ENCODE results near the gene LRRFIP2. TPM values are rescaled to one million over a fixed set of nuclear protein-coding genes. Genes with fewer than 3 reads are reported as not detected.

Gene LRRFIP2
- total and polyA plus RNA-seq, 2 of the 8 experiments (the other 6 are each of a cell fraction or from before 2014, with no cell fraction given): 8.8 to 25.6 TPM

DNA sequence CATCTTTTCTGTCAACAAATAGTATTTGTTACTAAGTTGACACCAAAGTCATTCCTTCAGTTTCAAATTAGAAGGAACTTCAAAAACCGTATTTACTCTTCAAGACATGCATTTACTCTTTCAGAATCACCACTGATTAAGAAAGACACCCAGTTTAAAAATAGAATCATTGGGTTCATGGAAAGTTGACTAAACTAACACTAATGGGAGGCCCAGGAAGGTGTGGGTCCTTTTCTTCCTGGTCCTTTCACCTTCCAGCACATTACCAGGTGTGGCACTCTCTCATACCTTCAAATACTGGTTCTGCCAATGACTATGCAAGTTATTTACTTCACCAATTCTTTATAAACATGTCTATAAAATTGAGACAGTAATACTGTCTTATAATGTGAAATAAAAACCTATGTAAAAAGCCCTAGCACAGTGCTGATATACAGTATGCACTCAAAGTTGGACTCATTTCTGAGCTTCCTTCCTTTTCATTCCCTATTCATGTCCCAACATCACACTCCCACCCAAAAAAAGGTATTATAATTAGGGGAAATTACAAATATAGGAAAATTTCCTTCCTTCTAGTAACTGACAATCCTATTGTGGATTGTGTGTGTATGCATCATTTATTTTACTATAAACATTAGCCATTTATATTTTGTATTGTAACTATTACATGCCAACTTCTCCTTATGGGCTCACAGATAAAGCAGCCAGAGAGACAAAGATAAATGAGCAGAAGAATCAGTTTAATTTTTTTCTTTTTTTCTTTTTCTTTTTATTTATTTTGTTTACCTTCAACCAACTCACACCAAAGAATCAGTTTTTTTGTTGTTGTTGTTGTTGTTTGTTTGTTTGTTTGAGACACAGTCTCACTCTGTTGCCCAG, 48.9 kb downstream of the LRRFIP2 start:
- H3K79me1 ChIP-seq (ENCODE audit: low read depth, low read length): no peaks in the 10 kb centered on the region
- H4K91ac ChIP-seq (replicated peaks; ENCODE audit: insufficient read length, low read length): no peak overlapping the region
- H2BK5ac ChIP-seq (ENCODE audit: low read depth, low read length): no peak overlapping the region
- no peak overlapping the region for H3K4me3 ChIP-seq (ENCODE audit: extremely low read depth in 1 of 4, insufficient read depth in 2 of 4, low read depth in 3 of 4, low read length in 4 of 4)
- no peak overlapping the region for H2AFZ ChIP-seq (ENCODE audit: low read length)
- no peak overlapping the region for H3K23ac ChIP-seq (ENCODE audit: insufficient read length)
- H3K79me2 ChIP-seq (ENCODE audit: control insufficient read depth in 1 of 2, insufficient read depth in 2 of 2, low read length in 2 of 2): peaks cover 0 to 3% of the 10 kb centered on the region in 2 experiments; a peak in 1 of 4 replicates
- no peaks in the 10 kb centered on the region for H3K9me3 ChIP-seq (ENCODE audit: insufficient read depth in 2 of 2, low read depth in 1 of 2, low read length in 1 of 2)
- H3K36me3 ChIP-seq (ENCODE audit: control insufficient read depth in 2 of 4, insufficient read depth in 4 of 4, low read length in 3 of 4): no peaks in the 10 kb centered on the region; a peak in 1 of 8 replicates
- no peak overlapping the region for H3K4ac ChIP-seq (replicated peaks; ENCODE audit: insufficient read length, low read depth, low read length)
- H3K14ac ChIP-seq (ENCODE audit: insufficient read length): no peak overlapping the region
- no peak overlapping the region for H4K8ac ChIP-seq (ENCODE audit: extremely low read depth, insufficient read depth, low read length)
- ChIA-PET CTCF (ENCODE audit: partially characterized antibody) (no interaction called here), POLR2A (ENCODE audit: partially characterized antibody) (no interaction called here)
- H3K27me3 ChIP-seq (replicated peaks in 1 of 4; ENCODE audit: control insufficient read depth in 3 of 4, extremely low read depth in 1 of 4, insufficient read depth in 3 of 4, low read length in 3 of 4): no peaks in the 10 kb centered on the region
- H3K18ac ChIP-seq (ENCODE audit: extremely low read depth, low read length): no peak overlapping the region
- no peak overlapping the region for H2BK15ac ChIP-seq (ENCODE audit: low read length)
- H3K4me1 ChIP-seq (replicated peaks in 1 of 4; ENCODE audit: control insufficient read depth in 3 of 4, insufficient read depth in 4 of 4, low read length in 3 of 4): no peaks in the 10 kb centered on the region
- H3K4me2 ChIP-seq (ENCODE audit: insufficient read depth in 1 of 2, low read depth in 2 of 2, low read length in 2 of 2): no peak overlapping the region
- DNase-seq (ENCODE audit: low read depth in 1 of 2, low spot score in 2 of 2) (no peak), FAIRE-seq (no peak)
- TF ChIP-seq SP2 (IDR thresholded peaks at IDR 0.05; ENCODE audit: low read length) (no peak), RFX5 (IDR thresholded peaks at IDR 0.05; ENCODE audit: borderline replicate concordance, low read depth, low read length) (no peak), RBBP5 (IDR thresholded peaks at IDR 0.05; ENCODE audit: borderline replicate concordance, low read depth, low read length) (no peak), SIN3A (conservative IDR thresholded peaks at IDR 0.05 in 1 of 2, IDR thresholded peaks at IDR 0.05 in 1 of 2; ENCODE audit: low read depth in 1 of 2, low read length in 2 of 2) (no peak), TAF1 (IDR thresholded peaks at IDR 0.05; ENCODE audit: low read depth, low read length) (no peak), SP4 (IDR thresholded peaks at IDR 0.05; ENCODE audit: low read length) (no peak), TEAD4 (IDR thresholded peaks at IDR 0.05; ENCODE audit: low read depth, low read length) (no peak), KDM5A (IDR thresholded peaks at IDR 0.05; ENCODE audit: low read length) (no peak), EGR1 (IDR thresholded peaks at IDR 0.05; ENCODE audit: borderline replicate concordance, low read depth, low read length) (no peak), ASH2L (IDR thresholded peaks at IDR 0.05; ENCODE audit: low read length) (no peak), SRF (IDR thresholded peaks at IDR 0.05; ENCODE audit: low read depth, low read length) (no peak)
- no peaks in the 10 kb centered on the region for H4K20me1 ChIP-seq (replicated peaks in 1 of 2; ENCODE audit: control insufficient read depth in 1 of 2, insufficient read depth in 2 of 2, low read length in 2 of 2)
- H2BK20ac ChIP-seq (ENCODE audit: low read length): no peak overlapping the region
- no peak overlapping the region for H3K27ac ChIP-seq (ENCODE audit: low read depth, low read length)
- H3K23me2 ChIP-seq (ENCODE audit: low read depth, low read length): no peaks in the 10 kb centered on the region
- H4K5ac ChIP-seq (ENCODE audit: insufficient read length, low read depth, low read length): no peak overlapping the region
- H3K9ac ChIP-seq (replicated peaks in 1 of 4; ENCODE audit: extremely low read depth in 1 of 4, low read depth in 3 of 4, low read length in 3 of 4): no peak overlapping the region
- H2BK120ac ChIP-seq (replicated peaks; ENCODE audit: low read depth, low read length): no peak overlapping the region
- H2AK5ac ChIP-seq (ENCODE audit: low read depth, low read length): no peak overlapping the region
- H2BK12ac ChIP-seq (ENCODE audit: low read depth, low read length): no peak overlapping the region
- H3K56ac ChIP-seq (replicated peaks; ENCODE audit: insufficient read length, low read depth, low read length): no peak overlapping the region
- WGBS, 2 experiments (ENCODE audit: extremely low coverage in 1 of 2, insufficient coverage in 1 of 2, insufficient read length in 1 of 2, insufficient replicate concordance in 2 of 2, low coverage in 1 of 2, low lambda C conversion rate in 2 of 2, missing lambda C conversion rate in 1 of 2): 80% methylated on average over 1 of the region's 1 CpG; no CpG with 5 or more reads in 1 of the 2 experiments
